GM23248 (cell line): ENCODE measurements around the gene MYO5A.

Source experiments
- EZH2 ChIP-seq: fragments of 200-600 bp; sonication (generic); IDR thresholded peaks from 2 replicates; pipeline ENCODE4 v1.6.1; 2018; ENCODE audit warnings: antibody characterized with exemption, mild to moderate bottlenecking; ENCODE audit not compliant: insufficient read depth, poor library complexity, severe bottlenecking
- EZH2phosphoT487 ChIP-seq: fragments of 200-600 bp; sonication (generic); IDR thresholded peaks from 2 replicates; pipeline ENCODE4 v1.6.1; 2018; ENCODE audit warnings: antibody characterized with exemption, moderate library complexity, mild to moderate bottlenecking, low read depth; ENCODE audit not compliant: insufficient read depth

- TF ChIP-seq EZH2phosphoT487 = no peak
- TF ChIP-seq EZH2 = no peak
Observed at GRCh38 chr15:52521682-52522081, 7.0 kb downstream of the MYO5A start.
